ENCODE data around the gene AGPAT2.

The AGPAT2 gene

GRCh38 chr9:136662656-136663581 lies 24.3 kb downstream of the AGPAT2 start, which contains the start of gene EGFL7:
Gene EGFL7 (plus strand): TSS chr9:136662916. CDS start chr9:136668283, 5,367 bp downstream.
- no peak for FAIRE-seq
- no peak for DNase-seq (ENCODE audit: low spot score)

- no peak for FAIRE-seq
- no peak for DNase-seq (ENCODE audit: low spot score)
Measured at GRCh38 chr9:136662326-136662655, 25.0 kb downstream of the AGPAT2 start.

GRCh38 chr9:136661641-136662325 lies 25.5 kb downstream of the AGPAT2 start:
- no peak for DNase-seq (ENCODE audit: low spot score)
- FAIRE-seq, result no peak

GRCh38 chr9:136660971-136661550 lies 26.2 kb downstream of the AGPAT2 start:
- no peak for DNase-seq (ENCODE audit: low spot score)
- FAIRE-seq, result no peak

- FAIRE-seq (no peak), DNase-seq (ENCODE audit: low spot score) (no peak)
Measured at GRCh38 chr9:136659861-136660784, 27.1 kb downstream of the AGPAT2 start.

- DNase-seq (ENCODE audit: low spot score) (no peak), FAIRE-seq (no peak)
Measured at GRCh38 chr9:136658849-136659535, 28.3 kb downstream of the AGPAT2 start.

- DNase-seq (ENCODE audit: low spot score) (no peak), FAIRE-seq (no peak)
Measured at GRCh38 chr9:136657974-136658848, 29.0 kb downstream of the AGPAT2 start.

- FAIRE-seq, result no peak
- no peak for DNase-seq (ENCODE audit: low spot score)
Measured at GRCh38 chr9:136656795-136657611, 30.3 kb downstream of the AGPAT2 start.

- no peak for DNase-seq (ENCODE audit: low spot score)
- no peak for FAIRE-seq
Measured at GRCh38 chr9:136656183-136656738, 31.0 kb downstream of the AGPAT2 start.

GRCh38 chr9:136655536-136656182 lies 31.6 kb downstream of the AGPAT2 start:
- no peak for DNase-seq (ENCODE audit: low spot score)

GRCh38 chr9:136654820-136655535 lies 32.3 kb downstream of the AGPAT2 start:
- FAIRE-seq (no peak), DNase-seq (ENCODE audit: low spot score) (no peak)

More at GRCh38 chr9:136655536-136656182, 31.6 kb downstream of the AGPAT2 start:
- no peak for FAIRE-seq

- DNase-seq (ENCODE audit: low spot score) (no peak), FAIRE-seq (no peak)
Measured at GRCh38 chr9:136653323-136654079, 33.8 kb downstream of the AGPAT2 start.

GRCh38 chr9:136651860-136652259 lies 35.4 kb downstream of the AGPAT2 start:
- FAIRE-seq (no peak), DNase-seq (ENCODE audit: low spot score) (no peak)

GRCh38 chr9:136650648-136651047 lies 36.6 kb downstream of the AGPAT2 start:
- DNase-seq (ENCODE audit: low spot score) (no peak), FAIRE-seq (no peak)

- no peak for FAIRE-seq
- DNase-seq (ENCODE audit: low spot score), result no peak
Measured at GRCh38 chr9:136650021-136650420, 37.2 kb downstream of the AGPAT2 start.

GRCh38 chr9:136648751-136649150 lies 38.5 kb downstream of the AGPAT2 start:
- no peak for FAIRE-seq

More at GRCh38 chr9:136648751-136649150, 38.5 kb downstream of the AGPAT2 start:
- DNase-seq (ENCODE audit: low spot score), result no peak
